ENCODE data around the gene CPO. TPM values are rescaled to one million over a fixed set of nuclear protein-coding genes. Genes with fewer than 3 reads are reported as not detected.
"Not testable (repeated sequence)": the region's sequence is repeated elsewhere in the genome, so short reads cannot be mapped to it uniquely, and the experiment has no call there.

The CPO gene, protein sequence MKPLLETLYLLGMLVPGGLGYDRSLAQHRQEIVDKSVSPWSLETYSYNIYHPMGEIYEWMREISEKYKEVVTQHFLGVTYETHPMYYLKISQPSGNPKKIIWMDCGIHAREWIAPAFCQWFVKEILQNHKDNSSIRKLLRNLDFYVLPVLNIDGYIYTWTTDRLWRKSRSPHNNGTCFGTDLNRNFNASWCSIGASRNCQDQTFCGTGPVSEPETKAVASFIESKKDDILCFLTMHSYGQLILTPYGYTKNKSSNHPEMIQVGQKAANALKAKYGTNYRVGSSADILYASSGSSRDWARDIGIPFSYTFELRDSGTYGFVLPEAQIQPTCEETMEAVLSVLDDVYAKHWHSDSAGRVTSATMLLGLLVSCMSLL
- total RNA-seq: 0.89 TPM

DNA sequence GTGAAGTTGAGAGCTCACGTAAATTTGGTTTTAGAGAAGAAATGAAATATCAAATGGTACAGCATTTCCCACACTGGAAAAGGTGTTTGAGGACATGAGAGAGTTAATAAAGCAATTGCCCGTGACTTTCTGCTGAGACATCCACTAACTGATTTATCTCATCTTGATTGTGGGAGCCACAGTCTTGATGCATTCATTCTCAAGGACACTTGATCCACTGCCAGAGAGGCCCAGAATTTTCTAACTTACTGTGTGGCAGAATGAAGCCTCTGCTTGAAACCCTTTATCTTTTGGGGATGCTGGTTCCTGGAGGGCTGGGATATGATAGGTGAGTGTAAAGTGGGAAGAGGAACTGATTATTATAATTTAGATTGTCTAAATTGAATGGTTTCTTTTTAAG lies at the start of gene CPO:
CPO (plus strand) TSS at position 179 of the 400 bp plus-strand sequence; CDS start at position 261, 82 bp downstream.
- ATAC-seq (no peak), DNase-seq (ENCODE audit: low spot score) (no peak)
- intact Hi-C loops (cut with DNase I): no loop called here

DNA sequence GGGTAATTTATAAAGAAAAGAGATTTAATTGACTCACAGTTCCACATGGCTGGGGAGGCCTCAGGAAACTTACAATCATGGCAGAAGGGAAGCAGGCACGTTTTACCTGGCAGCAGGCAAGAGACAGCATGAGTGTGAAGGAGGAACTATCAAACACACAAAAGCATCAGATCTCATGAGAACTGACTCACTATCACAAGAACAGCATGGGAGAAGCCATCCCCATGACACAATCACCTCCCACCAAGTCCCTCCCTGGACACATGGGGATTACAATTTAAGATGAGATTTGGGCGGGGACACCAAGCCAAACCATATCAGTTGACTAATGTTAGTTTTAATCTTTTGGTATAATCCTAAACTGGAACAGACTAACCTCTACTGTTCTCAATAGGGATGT lies 49.1 kb upstream of the CPO start:
- DNase-seq (ENCODE audit: low spot score) (no peak), ATAC-seq (no peak)
- intact Hi-C loops (cut with DNase I): no loop called here

DNA sequence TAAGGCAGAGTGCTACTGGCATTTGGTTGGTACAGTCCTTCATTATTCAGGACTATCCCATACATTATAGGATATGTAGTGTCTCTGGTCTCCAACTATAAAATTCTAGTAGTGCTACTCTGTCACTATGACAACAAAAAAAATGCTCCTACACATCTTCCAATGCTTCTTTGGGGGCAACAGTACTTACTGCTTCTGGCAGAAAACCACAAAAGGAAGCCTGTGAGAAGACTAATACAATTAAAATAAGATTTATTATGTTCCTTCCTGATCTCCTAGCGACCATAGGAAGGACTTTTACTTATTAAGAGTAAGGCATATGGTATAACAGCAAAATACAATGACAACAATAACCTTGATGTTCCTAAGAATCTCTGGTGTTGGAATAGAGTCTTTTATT lies 48.4 kb upstream of the CPO start:
- DNase-seq (ENCODE audit: low spot score) (no peak), ATAC-seq (no peak)
- intact Hi-C loops (cut with DNase I): no loop called here

DNA sequence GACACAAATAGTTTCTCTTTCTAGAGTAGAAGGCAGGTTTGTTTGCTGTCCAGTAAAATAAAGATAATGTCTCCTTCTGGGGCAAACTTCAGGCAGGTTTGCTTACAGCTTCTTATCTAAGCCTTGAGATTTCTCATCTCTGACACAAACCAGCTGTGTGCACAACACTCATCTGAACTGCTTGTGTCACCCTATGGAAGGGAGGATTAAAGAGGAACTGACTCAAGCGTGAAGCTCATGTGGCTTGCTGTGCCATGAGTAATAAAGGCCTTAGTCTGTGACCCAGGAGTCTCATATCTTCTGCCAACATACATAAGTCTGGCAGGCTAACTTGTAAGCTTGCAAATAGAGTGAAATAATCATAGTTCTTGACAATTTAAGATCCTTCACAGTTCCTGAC lies 24.2 kb upstream of the CPO start:
- ATAC-seq (no peak), DNase-seq (ENCODE audit: low spot score) (no peak)
- intact Hi-C loops (cut with DNase I): no loop called here

DNA sequence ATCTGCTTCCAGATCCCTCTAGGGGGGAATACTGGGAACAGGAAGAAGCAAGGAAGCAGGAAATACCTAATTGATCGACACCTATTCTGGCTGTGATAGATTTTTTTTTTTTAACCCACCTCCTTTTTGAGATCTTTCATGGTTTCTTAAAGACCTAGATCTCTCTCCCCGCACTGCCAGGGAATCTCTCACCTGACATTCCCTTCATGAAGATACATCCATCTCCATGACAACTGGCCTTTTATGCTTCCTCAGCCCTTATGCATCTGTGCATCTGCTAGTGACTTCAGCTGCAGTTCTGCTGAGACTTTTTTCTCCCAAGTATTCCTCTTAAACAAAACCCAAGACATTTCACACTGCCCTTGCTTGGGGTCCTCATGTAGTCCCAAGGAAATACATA lies 21.1 kb upstream of the CPO start:
- ATAC-seq: no peak
- intact Hi-C loops (cut with DNase I): no loop called here
- DNase-seq (ENCODE audit: low spot score): no peak

DNA sequence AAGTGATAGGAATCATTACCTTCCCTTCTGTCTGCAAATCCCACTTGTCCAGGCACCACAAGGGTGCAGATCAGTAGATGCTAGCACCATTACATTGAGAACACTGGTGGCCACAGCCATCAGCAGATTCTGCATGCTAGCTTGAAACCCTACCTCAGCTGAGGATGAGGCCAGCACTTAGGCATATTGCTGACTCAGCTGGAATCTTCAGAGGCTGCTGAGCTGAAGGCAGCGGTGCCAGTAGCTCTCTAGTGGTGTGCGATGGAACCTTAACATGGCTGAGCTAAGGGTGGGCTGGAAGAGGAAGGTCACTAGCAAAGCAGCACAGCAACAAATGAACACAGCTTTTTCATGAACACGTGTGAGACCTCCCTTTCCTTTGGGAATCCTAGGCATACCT lies 19.0 kb upstream of the CPO start:
- intact Hi-C loops (cut with DNase I): no loop called here
- no peak for DNase-seq (ENCODE audit: low spot score)
- ATAC-seq: no peak

DNA sequence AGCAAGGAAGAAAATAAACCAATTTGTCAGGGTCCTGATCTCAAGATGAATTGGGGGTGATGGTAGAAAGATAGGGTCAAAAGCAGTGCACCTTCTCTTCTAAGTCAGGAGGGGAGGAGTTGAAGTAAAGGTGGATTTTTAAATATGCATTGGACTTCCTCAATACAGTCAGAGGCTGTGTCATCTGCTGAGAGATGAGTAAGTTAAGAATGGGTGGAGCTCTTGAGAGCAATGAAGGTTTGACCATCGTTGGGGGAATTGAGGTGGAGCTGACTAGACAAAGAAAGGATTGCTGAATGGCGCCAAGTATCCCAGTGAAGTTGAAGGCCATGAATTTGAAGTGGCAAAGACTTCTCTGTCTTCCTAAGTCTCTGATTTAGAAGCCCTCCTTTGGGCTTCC lies 18.4 kb upstream of the CPO start:
- peak; percentile 7 for ATAC-seq
- intact Hi-C loops (cut with DNase I): no loop called here
- no peak for DNase-seq (ENCODE audit: low spot score)

DNA sequence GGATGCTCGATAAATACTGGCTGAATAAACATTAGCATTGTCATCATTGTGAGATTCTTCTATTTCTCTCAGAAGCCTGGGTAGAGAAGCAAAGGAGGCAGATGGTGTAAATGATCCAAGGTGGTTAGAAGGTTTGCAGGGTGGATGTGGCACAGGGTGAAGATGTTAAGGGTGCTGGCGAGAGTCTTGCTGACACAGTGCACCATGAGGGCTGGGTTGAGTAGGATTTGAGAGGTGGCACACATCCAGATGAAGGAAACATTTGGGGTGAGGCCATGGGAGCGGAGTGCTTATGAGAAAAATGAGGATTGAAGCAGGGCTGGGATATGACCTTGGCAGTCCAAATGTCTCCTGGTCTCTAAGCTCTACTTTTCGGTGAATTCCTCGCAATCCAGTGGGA lies 17.8 kb upstream of the CPO start:
- intact Hi-C loops (cut with DNase I): no loop called here
- peak; percentile 95 for ATAC-seq
- DNase-seq (ENCODE audit: low spot score): no peak

DNA sequence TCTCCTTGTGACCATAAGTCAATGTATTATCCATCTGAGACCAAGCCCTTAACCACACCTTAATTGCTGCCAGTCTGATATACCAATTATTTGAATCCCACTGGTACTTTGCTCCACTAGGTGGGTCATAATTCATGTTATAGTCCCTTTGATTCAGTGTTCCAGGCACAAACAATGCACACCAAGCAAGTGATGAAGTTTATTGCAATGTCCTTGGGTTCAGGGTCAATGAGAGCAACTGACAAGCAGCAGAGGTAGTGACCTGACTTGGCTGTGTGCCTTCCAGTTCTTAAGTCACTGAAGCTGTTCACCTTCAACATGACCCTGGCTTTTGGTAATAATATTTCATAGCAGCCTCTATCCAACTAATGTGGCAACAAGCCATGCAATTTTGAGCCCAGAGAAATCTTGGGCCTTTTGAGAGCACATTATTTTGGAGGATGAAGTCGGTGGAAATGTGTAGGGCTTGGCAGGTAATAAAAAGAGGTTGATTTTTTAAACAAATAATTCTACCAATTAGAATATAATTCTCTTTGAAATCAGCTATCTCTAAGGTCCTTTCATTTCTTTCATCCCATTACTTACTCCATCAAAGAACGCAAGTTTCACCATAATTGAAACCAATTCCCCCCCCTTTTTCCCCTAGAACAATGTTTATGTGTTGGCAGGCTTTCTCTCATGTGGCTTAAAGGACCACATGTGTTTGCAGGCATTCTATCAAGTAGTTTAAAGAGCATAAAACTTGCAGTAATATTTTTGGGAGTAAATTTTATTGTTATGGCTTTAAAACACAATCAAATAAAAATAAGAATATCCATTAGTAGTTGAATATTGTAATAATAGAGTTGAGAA lies 3.1 kb upstream of the CPO start:
- ATAC-seq (no peak), DNase-seq (ENCODE audit: low spot score) (no peak)
- intact Hi-C loops (cut with DNase I): no loop called here

DNA sequence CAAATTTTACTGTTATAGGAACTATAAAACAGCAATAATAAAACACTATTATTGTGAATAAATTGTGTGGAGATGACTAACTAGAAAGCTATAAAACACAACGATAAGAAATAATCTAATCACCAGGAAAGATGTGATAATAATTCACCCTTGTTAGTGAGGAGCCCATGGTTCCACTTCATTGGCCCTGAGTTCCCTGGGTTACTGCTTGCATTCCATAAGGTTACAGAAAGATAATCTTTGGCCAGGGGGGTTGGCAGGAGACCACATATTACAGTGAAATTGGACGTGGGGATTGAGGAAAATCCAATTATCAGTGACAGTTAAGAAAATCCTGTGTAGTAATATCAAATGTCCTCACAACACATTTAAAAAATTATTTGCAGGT lies 2.5 kb upstream of the CPO start:
- no peak for ATAC-seq
- intact Hi-C loops (cut with DNase I): no loop called here

DNA sequence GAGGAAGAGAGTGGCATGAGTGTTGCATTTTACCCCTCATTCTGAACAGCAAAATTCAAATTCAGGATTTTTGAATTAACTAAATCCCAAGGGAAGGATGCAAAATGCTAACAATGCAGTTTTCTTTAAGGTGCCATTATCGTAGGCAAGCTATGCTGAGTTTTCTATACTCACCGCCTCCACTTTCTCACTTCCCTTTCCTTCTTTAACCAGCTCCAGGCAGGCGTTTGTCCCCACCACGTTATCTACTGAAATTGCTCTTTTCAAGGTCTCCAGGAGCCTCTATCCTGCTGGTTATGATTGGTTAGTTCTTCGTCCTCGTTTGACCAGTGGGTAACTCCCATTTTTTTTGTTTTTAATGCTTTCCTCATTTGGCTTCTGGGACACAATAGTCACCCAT lies 1.8 kb upstream of the CPO start:
- intact Hi-C loops (cut with DNase I): no loop called here

More for the DNA sequence above, 2.5 kb upstream of the CPO start:
- DNase-seq (ENCODE audit: low spot score): no peak

DNA sequence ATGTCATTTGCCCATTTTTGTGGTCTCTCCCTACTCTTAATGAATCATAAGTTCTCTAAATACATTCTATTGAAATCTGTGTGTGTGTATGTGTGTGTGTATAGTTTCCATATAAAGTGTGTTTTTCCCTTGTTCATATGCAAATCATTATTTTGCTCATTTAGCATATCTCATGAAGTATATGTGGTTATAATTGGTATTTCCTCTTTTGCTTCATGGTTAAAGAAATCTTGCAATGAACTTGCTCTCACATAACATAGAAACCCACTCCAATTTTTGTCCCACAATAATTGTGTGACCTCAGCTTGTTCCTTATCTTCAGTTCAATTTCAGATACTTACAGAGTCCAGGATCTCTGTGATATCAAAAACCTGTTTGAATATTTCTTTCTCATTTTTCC lies 1.2 kb downstream of the CPO start:
- ATAC-seq: no peak
- DNase-seq (ENCODE audit: low spot score): no peak
- intact Hi-C loops (cut with DNase I): no loop called here

More for the DNA sequence above, 1.8 kb upstream of the CPO start:
- no peak for ATAC-seq
- DNase-seq (ENCODE audit: low spot score): no peak

DNA sequence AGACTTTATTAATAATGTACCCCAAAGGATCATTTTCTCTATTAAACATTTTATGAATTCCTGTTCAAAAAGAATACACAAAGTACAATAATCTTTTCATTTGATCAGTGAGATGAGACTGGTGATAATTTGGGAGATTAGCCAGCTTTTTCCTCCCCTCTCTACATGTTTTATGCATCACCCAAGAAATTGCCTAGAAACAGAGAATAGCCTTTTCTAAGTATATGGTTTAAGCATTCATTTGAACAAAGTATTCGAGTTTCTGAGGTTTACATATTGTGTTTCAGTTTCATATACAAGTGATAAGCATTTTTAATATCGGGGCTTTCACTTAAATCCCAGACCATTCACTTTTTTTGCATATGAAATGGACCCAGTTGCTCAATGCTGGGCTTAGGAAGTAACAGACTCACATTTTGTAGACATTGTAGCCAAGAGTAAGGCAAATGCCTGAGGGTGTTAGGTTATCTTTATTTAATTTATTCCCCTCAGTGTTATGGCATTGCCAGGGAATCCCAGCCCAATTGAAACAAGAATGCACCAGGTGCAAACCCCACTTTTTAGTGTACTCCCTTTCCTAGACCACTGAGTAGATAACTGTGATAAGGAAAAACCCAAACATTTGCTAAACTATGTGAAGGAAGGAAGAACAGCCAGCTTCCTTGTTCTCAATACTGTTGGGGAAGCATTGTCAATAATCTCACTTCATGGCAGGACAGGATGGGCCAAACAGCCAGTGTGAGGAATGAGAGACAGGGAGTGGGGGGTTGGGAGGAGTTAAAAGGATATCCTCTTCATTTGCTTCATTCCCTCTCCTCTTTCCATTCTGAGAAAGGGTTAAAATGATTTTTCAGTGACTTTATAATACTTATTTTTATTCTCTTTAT lies 3.5 kb downstream of the CPO start:
- DNase-seq (ENCODE audit: low spot score): no peak
- intact Hi-C loops (cut with DNase I): no loop called here
- ATAC-seq: no peak

DNA sequence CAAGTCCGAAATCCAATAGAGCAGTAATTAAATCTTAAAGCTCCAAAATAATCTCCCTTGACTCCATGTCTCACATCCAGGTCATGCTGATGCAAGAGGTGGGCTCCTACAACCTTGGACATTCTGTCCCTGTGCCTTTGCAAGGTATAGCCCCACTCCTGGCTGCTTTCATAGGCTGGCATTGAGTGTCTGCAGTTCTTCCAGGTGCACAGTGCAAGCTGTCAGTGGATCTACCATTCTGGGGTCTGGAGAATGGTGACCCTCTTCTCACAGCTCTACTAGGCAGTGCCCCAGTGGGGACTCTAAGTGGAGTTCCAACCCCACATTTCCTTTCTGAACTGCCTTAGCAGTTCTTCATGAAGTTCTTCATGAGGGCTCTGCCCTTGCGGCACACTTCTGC lies 14.1 kb downstream of the CPO start:
- ATAC-seq; intact Hi-C loops (cut with DNase I); DNase-seq (ENCODE audit: low spot score): not testable (repeated sequence)

DNA sequence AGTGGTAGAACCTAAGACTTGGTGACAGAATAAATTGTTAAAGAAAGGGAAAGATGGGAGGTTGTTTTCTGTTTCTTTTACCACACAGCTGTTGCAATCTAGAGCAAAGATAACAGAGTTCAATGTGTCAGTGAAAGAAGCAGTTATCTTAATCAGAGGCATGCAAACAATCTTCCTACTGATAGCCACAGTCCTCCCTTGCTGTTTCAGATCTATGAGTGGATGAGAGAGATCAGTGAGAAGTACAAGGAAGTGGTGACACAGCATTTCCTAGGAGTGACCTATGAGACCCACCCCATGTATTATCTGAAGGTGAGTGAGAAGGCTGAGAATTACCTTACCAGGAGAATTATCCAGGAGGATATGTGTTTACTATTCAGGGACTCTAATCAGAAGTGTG lies 15.9 kb downstream of the CPO start:
- DNase-seq (ENCODE audit: low spot score) (no peak), ATAC-seq (no peak)
- intact Hi-C loops (cut with DNase I): no loop called here

DNA sequence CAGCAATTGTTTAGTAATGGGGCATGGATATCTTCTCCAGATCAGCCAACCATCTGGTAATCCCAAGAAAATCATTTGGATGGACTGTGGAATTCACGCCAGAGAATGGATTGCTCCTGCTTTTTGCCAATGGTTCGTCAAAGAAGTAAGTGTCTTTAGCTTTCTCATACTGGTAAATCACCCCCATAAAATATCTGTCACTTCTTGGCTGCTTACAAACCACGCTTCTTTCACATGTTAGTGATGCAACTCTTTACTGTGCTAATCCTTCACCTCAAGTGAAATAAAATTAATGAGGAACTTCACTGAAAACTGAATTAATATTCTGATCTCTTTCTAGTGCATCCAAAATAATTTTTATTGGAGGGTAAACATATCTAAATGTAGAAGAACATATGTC lies 18.9 kb downstream of the CPO start:
- intact Hi-C loops (cut with DNase I): no loop called here
- DNase-seq (ENCODE audit: low spot score) (no peak), ATAC-seq (peak; percentile 32)

DNA sequence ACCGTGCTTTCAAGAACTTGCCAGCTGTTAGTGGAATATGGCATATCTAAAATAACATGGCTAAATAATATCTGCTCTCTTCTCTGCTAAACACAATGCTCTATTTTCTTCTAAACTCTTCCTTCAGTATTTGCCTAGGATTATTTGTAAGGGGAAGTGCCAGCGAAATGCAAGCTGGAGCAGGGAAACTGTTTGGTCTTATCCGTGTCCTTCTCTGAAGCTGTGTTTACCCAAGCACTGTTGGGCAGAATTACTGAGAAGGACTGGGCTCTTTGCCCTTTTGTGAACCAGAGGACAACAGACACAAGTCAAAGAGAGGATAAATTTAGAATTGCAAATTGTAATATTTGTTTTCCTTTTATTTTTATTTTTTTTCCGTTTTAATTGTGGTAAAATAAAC lies 23.6 kb downstream of the CPO start:
- DNase-seq (ENCODE audit: low spot score): no peak
- intact Hi-C loops (cut with DNase I): no loop called here
- no peak for ATAC-seq

DNA sequence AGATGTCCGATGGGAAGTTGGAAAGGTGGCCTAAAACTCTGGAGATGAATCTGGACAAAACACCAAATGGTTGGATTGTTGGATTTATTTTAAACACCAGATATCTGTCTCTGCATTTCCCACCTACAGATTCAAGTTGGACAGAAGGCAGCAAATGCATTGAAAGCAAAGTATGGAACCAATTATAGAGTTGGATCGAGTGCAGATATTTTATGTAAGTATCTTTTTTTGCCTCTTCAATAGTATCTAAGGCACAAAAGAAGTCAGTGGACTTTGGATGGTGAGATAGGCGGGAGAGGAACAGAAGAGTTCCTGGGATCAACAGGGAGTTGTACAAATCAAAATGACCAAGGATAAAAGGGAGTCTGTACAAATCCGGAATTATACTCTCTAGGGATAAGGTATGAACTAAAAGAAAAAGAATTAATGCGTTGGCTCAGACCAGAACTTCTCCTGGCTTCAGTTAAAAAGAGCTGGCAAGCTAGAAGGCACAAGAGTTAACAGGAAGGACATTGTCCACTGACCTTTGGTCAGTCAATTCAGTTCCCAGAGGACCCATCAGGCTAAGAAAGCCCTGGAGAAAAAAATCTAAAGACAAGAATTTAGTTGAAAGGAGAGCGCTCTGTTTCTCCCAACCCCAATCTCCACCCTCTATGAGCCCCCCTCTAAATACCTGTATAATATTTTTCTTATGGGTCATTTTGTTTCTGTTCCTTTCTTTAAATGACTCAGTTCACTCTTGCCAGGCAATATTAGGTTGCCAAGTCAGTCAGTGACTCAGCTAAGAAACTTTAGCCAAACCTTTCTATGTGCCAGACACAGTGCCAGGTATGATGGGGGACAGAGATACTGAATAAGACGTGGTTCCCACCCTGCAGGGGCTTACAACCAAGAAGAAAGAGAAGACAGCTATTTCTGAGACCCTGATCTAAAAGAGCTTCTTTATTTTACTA lies 29.1 kb downstream of the CPO start:
- intact Hi-C loops (cut with DNase I): no loop called here
- no peak for DNase-seq (ENCODE audit: low spot score)
- peak; percentile 53 for ATAC-seq
